T-helper 17 cell (primary cell): ENCODE data around the gene NUP93. TPM values are rescaled to one million over a fixed set of nuclear protein-coding genes. Genes with fewer than 3 reads are reported as not detected.
"Not testable (repeated sequence)": the region's sequence is repeated elsewhere in the genome, so short reads cannot be mapped to it uniquely, and the experiment has no call there.

Source experiments
- ATAC-seq: fragments of 150-1000 bp; cut with Tn5 transposase; 2 replicates; pipeline ENCODE4 v1.10.0; 2021; ENCODE audit warnings: mild to moderate bottlenecking, moderate library complexity
- DNase-seq, 3 donors: peaks; one replicate each; pipeline versions ENCODE4 v3.0.0 to v3.0.0-alpha.2; 2020 to 2021
- H3K9me3 ChIP-seq: one replicate; pipeline ENCODE4 v1.7.0; 2013; ENCODE audit warnings: low read length, mild to moderate bottlenecking; ENCODE audit not compliant: control insufficient read depth, poor library complexity, severe bottlenecking
- H3K27ac Mint-ChIP-seq: one replicate; pipeline ENCODE4 v1.8.0; 2022; ENCODE audit warnings: mild to moderate bottlenecking, moderate library complexity, mixed read lengths
- H3K27me3 Mint-ChIP-seq: one replicate; pipeline ENCODE4 v1.8.0; 2022; ENCODE audit warnings: mixed read lengths
- H3K36me3 Mint-ChIP-seq: one replicate; pipeline ENCODE4 v1.8.0; 2022; ENCODE audit warnings: low read depth, mixed read lengths
- H3K4me1 Mint-ChIP-seq: one replicate; pipeline ENCODE4 v1.8.0; 2022; ENCODE audit warnings: mild to moderate bottlenecking, mixed read lengths
- H3K4me3 Mint-ChIP-seq: one replicate; pipeline ENCODE4 v1.8.0; 2022; ENCODE audit warnings: mild to moderate bottlenecking, moderate library complexity, mixed read lengths
- total RNA-seq, 4 donors: library from RNA in 2 of 4; stranded (reverse) in 2 of 4; gene quantifications; one replicate each; pipeline ENCODE4 v1.2.3 and lab custom pipeline; 2022 to 2026

The NUP93 gene
- total RNA-seq, 2 donors from 2014 or later, result 59.0 to 59.1 TPM

- DNase-seq (no peak), ATAC-seq (no peak)
- Mint-ChIP-seq H3K36me3 (no peaks in the 10 kb centered on the region), H3K4me3 (no peak overlapping the region), H3K4me1 (peaks cover 2% of the 10 kb centered on the region), H3K27me3 (no peaks in the 10 kb centered on the region), H3K27ac (no peak overlapping the region)
- H3K9me3 ChIP-seq, result no peaks in the 10 kb centered on the region
Observed at GRCh38 chr16:56872863-56873391, 143.0 kb downstream of the NUP93 start.

- no peak for ATAC-seq
- Mint-ChIP-seq H3K27me3 (no peaks in the 10 kb centered on the region), H3K4me1 (peaks cover 2% of the 10 kb centered on the region), H3K36me3 (no peaks in the 10 kb centered on the region), H3K4me3 (no peak overlapping the region), H3K27ac (no peak overlapping the region)
- no peaks in the 10 kb centered on the region for H3K9me3 ChIP-seq
- DNase-seq, result no peak
Observed at GRCh38 chr16:56874800-56875199, 144.9 kb downstream of the NUP93 start.

GRCh38 chr16:56876048-56876447 is 146.1 kb downstream of the NUP93 start:
- H3K27me3 Mint-ChIP-seq, result no peaks in the 10 kb centered on the region
- H3K4me1 Mint-ChIP-seq, result peaks cover 2% of the 10 kb centered on the region
- no peak overlapping the region for H3K27ac Mint-ChIP-seq
- no peak overlapping the region for H3K4me3 Mint-ChIP-seq
- no peak for ATAC-seq
- H3K36me3 Mint-ChIP-seq, result no peaks in the 10 kb centered on the region
- DNase-seq, result no peak
- H3K9me3 ChIP-seq, result no peaks in the 10 kb centered on the region

- DNase-seq (no peak), ATAC-seq (no peak)
- H3K36me3 Mint-ChIP-seq, result no peaks in the 10 kb centered on the region
- H3K27me3 Mint-ChIP-seq, result no peaks in the 10 kb centered on the region
- peaks cover 2% of the 10 kb centered on the region for H3K4me1 Mint-ChIP-seq
- H3K4me3 Mint-ChIP-seq, result no peak overlapping the region
- no peak overlapping the region for H3K27ac Mint-ChIP-seq
- H3K9me3 ChIP-seq, result no peaks in the 10 kb centered on the region
Observed at GRCh38 chr16:56877486-56878182, 147.7 kb downstream of the NUP93 start.

- Mint-ChIP-seq H3K27ac (no peak overlapping the region), H3K36me3 (no peaks in the 10 kb centered on the region)
- ATAC-seq, result no peak
Observed at GRCh38 chr16:56878282-56878854, 148.4 kb downstream of the NUP93 start.

GRCh38 chr16:56879276-56879675 is 149.3 kb downstream of the NUP93 start:
- H3K9me3 ChIP-seq, result no peaks in the 10 kb centered on the region
- DNase-seq, result no peak
- Mint-ChIP-seq H3K27ac (no peak overlapping the region), H3K27me3 (no peaks in the 10 kb centered on the region), H3K4me1 (no peaks in the 10 kb centered on the region), H3K36me3 (no peaks in the 10 kb centered on the region), H3K4me3 (no peak overlapping the region)
- no peak for ATAC-seq

More at GRCh38 chr16:56878282-56878854, 148.4 kb downstream of the NUP93 start:
- H3K27me3 Mint-ChIP-seq, result no peaks in the 10 kb centered on the region
- no peaks in the 10 kb centered on the region for H3K9me3 ChIP-seq
- no peak for DNase-seq
- no peak overlapping the region for H3K4me3 Mint-ChIP-seq
- no peaks in the 10 kb centered on the region for H3K4me1 Mint-ChIP-seq

GRCh38 chr16:56880176-56880575 is 150.2 kb downstream of the NUP93 start:
- no peaks in the 10 kb centered on the region for H3K4me1 Mint-ChIP-seq
- no peaks in the 10 kb centered on the region for H3K9me3 ChIP-seq
- H3K27ac Mint-ChIP-seq, result no peak overlapping the region

GRCh38 chr16:56880685-56881084 is 150.8 kb downstream of the NUP93 start:
- no peak for ATAC-seq
- Mint-ChIP-seq H3K4me3 (no peak overlapping the region), H3K27ac (no peak overlapping the region)

More at GRCh38 chr16:56880176-56880575, 150.2 kb downstream of the NUP93 start:
- DNase-seq, result no peak
- Mint-ChIP-seq H3K4me3 (no peak overlapping the region), H3K27me3 (no peaks in the 10 kb centered on the region), H3K36me3 (no peaks in the 10 kb centered on the region)
- ATAC-seq, result no peak

GRCh38 chr16:56882077-56882800 is 152.3 kb downstream of the NUP93 start:
- H3K9me3 ChIP-seq, result no peaks in the 10 kb centered on the region
- no peaks in the 10 kb centered on the region for H3K4me1 Mint-ChIP-seq
- ATAC-seq (no peak), DNase-seq (no peak)
- H3K36me3 Mint-ChIP-seq, result no peaks in the 10 kb centered on the region
- H3K27ac Mint-ChIP-seq, result no peak overlapping the region
- H3K4me3 Mint-ChIP-seq, result no peak overlapping the region
- H3K27me3 Mint-ChIP-seq, result no peaks in the 10 kb centered on the region

More at GRCh38 chr16:56880685-56881084, 150.8 kb downstream of the NUP93 start:
- Mint-ChIP-seq H3K36me3 (no peaks in the 10 kb centered on the region), H3K4me1 (no peaks in the 10 kb centered on the region), H3K27me3 (no peaks in the 10 kb centered on the region)
- no peak for DNase-seq
- H3K9me3 ChIP-seq, result no peaks in the 10 kb centered on the region

GRCh38 chr16:56883586-56883985 is 153.7 kb downstream of the NUP93 start:
- no peaks in the 10 kb centered on the region for H3K4me1 Mint-ChIP-seq
- no peaks in the 10 kb centered on the region for H3K36me3 Mint-ChIP-seq
- no peaks in the 10 kb centered on the region for H3K27me3 Mint-ChIP-seq
- ATAC-seq (no peak), DNase-seq (no peak)
- H3K4me3 Mint-ChIP-seq, result no peak overlapping the region
- no peaks in the 10 kb centered on the region for H3K9me3 ChIP-seq
- H3K27ac Mint-ChIP-seq, result no peak overlapping the region

GRCh38 chr16:56884026-56884582 is 154.2 kb downstream of the NUP93 start:
- H3K27me3 Mint-ChIP-seq, result no peaks in the 10 kb centered on the region
- ATAC-seq, result no peak
- H3K9me3 ChIP-seq, result no peaks in the 10 kb centered on the region
- no peaks in the 10 kb centered on the region for H3K4me1 Mint-ChIP-seq
- no peaks in the 10 kb centered on the region for H3K36me3 Mint-ChIP-seq
- DNase-seq, result no peak
- no peak overlapping the region for H3K27ac Mint-ChIP-seq
- H3K4me3 Mint-ChIP-seq, result no peak overlapping the region

GRCh38 chr16:56884929-56885328 is 155.0 kb downstream of the NUP93 start:
- H3K4me3 Mint-ChIP-seq, H3K36me3 Mint-ChIP-seq, DNase-seq, H3K9me3 ChIP-seq, H3K4me1 Mint-ChIP-seq, ATAC-seq, H3K27me3 Mint-ChIP-seq, H3K27ac Mint-ChIP-seq: not testable (repeated sequence)

- Mint-ChIP-seq H3K36me3 (no peaks in the 10 kb centered on the region), H3K4me3 (no peak overlapping the region), H3K27ac (no peak overlapping the region), H3K27me3 (no peaks in the 10 kb centered on the region), H3K4me1 (no peaks in the 10 kb centered on the region)
- no peak for DNase-seq
- ATAC-seq, result no peak
- no peaks in the 10 kb centered on the region for H3K9me3 ChIP-seq
Observed at GRCh38 chr16:56885446-56886162, 155.7 kb downstream of the NUP93 start.
